PC-3 (cell line): ENCODE results near the gene TSSC4. TPM values are rescaled to one million over a fixed set of nuclear protein-coding genes. Genes with fewer than 3 reads are reported as not detected.

ENCODE experiments used
- ATAC-seq: fragments of 200-7000 bp; cut with Tn5 transposase; 2 replicates; pipeline ENCODE4 v1.9.1; 2020; ENCODE audit warnings: mild to moderate bottlenecking, moderate library complexity
- BruUV-seq: library from RNA; stranded (reverse); fragments of 400-500 nt; replicated peaks from 2 replicates; lab custom pipeline; 2021; lab: Mats Ljungman, UMichigan
- CTCF ChIA-PET: fragments of 300-600 bp; sonication (Branson Sonifier 250); formaldehyde crosslinking; loops from one replicate; lab custom pipeline; 2022; ENCODE audit warnings: antibody characterized with exemption; lab: Charles Lee
- POLR2A ChIA-PET: fragments of 300-600 bp; sonication (Branson Sonifier 250); formaldehyde crosslinking; loops from one replicate; lab custom pipeline; 2022; ENCODE audit warnings: antibody characterized with exemption; ENCODE audit not compliant: unreplicated experiment; lab: Charles Lee
- DNase-seq: peaks from one replicate; pipeline ENCODE4 v3.0.0-alpha.2; 2015
- H2AFZ ChIP-seq: fragments of 300-600 bp; sonication (generic); 2 replicates; pipeline ENCODE4 v1.6.0; 2016; ENCODE audit warnings: antibody characterized with exemption, low read length
- H3F3A ChIP-seq: fragments of 300-600 bp; sonication (generic); one replicate; pipeline ENCODE4 v1.6.0; 2017; ENCODE audit warnings: antibody characterized with exemption, low read length, control low read depth, mild to moderate bottlenecking; ENCODE audit not compliant: unreplicated experiment
- H3K27ac ChIP-seq: fragments of 300-600 bp; sonication (generic); 2 replicates; pipeline ENCODE4 v1.5.1; 2016; ENCODE audit warnings: mild to moderate bottlenecking, low read length
- H3K27me3 ChIP-seq: fragments of 300-600 bp; sonication (generic); 2 replicates; pipeline ENCODE4 v1.6.1; 2016; ENCODE audit warnings: low read length, mixed read lengths
- H3K36me3 ChIP-seq: fragments of 300-600 bp; sonication (generic); 2 replicates; pipeline ENCODE4 v1.6.1; 2016; ENCODE audit warnings: low read depth, mixed run types, low read length, mixed read lengths
- H3K4me1 ChIP-seq: fragments of 300-600 bp; sonication (generic); 2 replicates; pipeline ENCODE4 v1.5.1; 2016; ENCODE audit warnings: low read length; ENCODE audit not compliant: insufficient read depth
- H3K4me2 ChIP-seq: fragments of 300-600 bp; sonication (generic); 2 replicates; pipeline ENCODE4 v1.6.0; 2016; ENCODE audit warnings: low read length
- H3K4me3 ChIP-seq: fragments of 300-600 bp; sonication (generic); 2 replicates; pipeline ENCODE4 v1.5.1; 2016; ENCODE audit warnings: mild to moderate bottlenecking, low read length, mixed read lengths
- H3K79me2 ChIP-seq: fragments of 300-600 bp; sonication (generic); 2 replicates; pipeline ENCODE4 v1.6.1; 2017; ENCODE audit warnings: low read length, mixed read lengths
- H3K9ac ChIP-seq: fragments of 300-600 bp; sonication (generic); 2 replicates; pipeline ENCODE4 v1.6.0; 2016; ENCODE audit warnings: mild to moderate bottlenecking, low read length
- H3K9me2 ChIP-seq: fragments of 300-600 bp; sonication (generic); replicated peaks from 2 replicates; pipeline ENCODE4 v1.6.1; 2016; ENCODE audit warnings: mixed run types, low read length, mixed read lengths
- H3K9me3 ChIP-seq: fragments of 300-600 bp; sonication (generic); 2 replicates; pipeline ENCODE4 v1.6.1; 2016; ENCODE audit warnings: low read length, mixed read lengths
- H4K20me1 ChIP-seq: fragments of 300-600 bp; sonication (generic); 2 replicates; pipeline ENCODE4 v1.6.1; 2016; ENCODE audit warnings: low read length, mixed read lengths
- EZH2 ChIP-seq: fragments of 300-600 bp; sonication (generic); IDR thresholded peaks from one replicate; pipeline ENCODE4 v1.6.1; 2017; ENCODE audit warnings: antibody characterized with exemption, mild to moderate bottlenecking, low read length; ENCODE audit not compliant: unreplicated experiment
- EZH2phosphoT487 ChIP-seq: fragments of 300-600 bp; sonication (generic); IDR thresholded peaks from 2 replicates; pipeline ENCODE4 v1.6.1; 2018; ENCODE audit warnings: mild to moderate bottlenecking, antibody characterized with exemption, low read length, borderline replicate concordance
- intact Hi-C: fragments of 100-400 bp; cut with micrococcal nuclease; formaldehyde crosslinking; loops from 2 replicates; pipeline ENCODE4 v1.9.0; 2023
- total RNA-seq: library from RNA; depleted of rRNA; stranded (reverse); fragments of >200 nt; gene quantifications from 2 replicates; pipeline ENCODE4 v1.2.3, GENCODE V29; 2014
- TF ChIP-seq, protein P1 (sequence below): fragments of 300-600 bp; sonication (generic); conservative IDR thresholded peaks from 2 replicates; pipeline ENCODE4 v1.5.1; 2017; ENCODE audit warnings: antibody characterized with exemption, low read depth, mild to moderate bottlenecking, low read length

The TSSC4 gene
- total RNA-seq, 1 experiment from 2014 or later: 88.3 TPM

DNA sequence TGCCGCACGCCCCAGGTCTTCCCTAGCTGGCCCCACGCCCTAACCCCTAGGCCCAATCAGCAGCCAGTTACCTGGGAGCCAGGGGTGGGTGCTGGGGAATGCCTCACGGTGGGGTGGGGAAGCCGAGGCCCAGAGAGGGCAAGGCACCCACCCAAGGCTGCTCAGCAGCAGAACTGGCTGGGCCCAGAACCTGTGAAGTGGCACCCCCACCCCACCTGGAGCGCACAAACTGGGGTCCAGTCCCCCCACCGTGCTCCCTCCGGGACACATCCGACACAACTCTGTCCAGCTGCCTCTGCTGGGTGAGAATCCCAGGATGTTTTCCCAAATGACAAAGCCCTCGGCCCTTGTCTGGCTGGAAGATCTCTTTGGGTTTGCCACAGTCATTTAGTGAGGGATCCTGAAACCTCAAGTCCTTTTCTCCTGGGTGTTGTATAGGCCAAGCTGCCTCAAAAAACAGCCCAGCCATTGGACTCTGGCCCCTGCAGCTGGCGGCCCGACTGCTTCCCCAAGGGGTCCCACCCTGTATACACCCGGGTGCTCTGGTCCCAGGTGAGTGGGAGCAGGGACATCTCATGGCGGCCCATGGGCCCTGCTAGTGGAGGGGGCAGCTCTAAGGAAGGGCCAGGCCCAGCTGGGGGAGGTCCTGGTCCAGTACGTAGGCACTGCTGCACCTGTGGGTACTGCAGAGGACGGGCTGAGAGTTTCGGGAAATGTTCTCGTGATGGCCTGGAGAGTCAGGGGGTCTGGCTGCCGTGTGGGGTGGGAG lies 20.9 kb downstream of the TSSC4 start:
- no peak overlapping the region for H3K9ac ChIP-seq
- no peaks in the 10 kb centered on the region for H4K20me1 ChIP-seq
- no peak overlapping the region for H3K4me2 ChIP-seq
- H3K9me2 ChIP-seq: no peaks in the 10 kb centered on the region
- H3K9me3 ChIP-seq: no peaks in the 10 kb centered on the region
- H3K79me2 ChIP-seq: no peaks in the 10 kb centered on the region
- POLR2A ChIA-PET: interaction anchor here (0.6 kb wide), 2 partner anchors 13 to 103 kb away, joined by 3 read pairs; no protein-coding TSS in a partner anchor
- no peaks in the 10 kb centered on the region for H3F3A ChIP-seq
- DNase-seq (no peak), ATAC-seq (no peak)
- CTCF ChIA-PET: interaction anchor here (1.0 to 2.4 kb wide), 3 partner anchors 21 to 144 kb away, joined by 3 to 44 read pairs (median 4); partner anchors contain the start of gene TSSC4
- H3K27ac ChIP-seq: no peak overlapping the region
- H3K27me3 ChIP-seq: no peaks in the 10 kb centered on the region
- no TSS peak for BruUV-seq
- H3K36me3 ChIP-seq: no peaks in the 10 kb centered on the region
- TF ChIP-seq EZH2 (no peak), EZH2phosphoT487 (no peak)
- TF ChIP-seq, protein P1, sequence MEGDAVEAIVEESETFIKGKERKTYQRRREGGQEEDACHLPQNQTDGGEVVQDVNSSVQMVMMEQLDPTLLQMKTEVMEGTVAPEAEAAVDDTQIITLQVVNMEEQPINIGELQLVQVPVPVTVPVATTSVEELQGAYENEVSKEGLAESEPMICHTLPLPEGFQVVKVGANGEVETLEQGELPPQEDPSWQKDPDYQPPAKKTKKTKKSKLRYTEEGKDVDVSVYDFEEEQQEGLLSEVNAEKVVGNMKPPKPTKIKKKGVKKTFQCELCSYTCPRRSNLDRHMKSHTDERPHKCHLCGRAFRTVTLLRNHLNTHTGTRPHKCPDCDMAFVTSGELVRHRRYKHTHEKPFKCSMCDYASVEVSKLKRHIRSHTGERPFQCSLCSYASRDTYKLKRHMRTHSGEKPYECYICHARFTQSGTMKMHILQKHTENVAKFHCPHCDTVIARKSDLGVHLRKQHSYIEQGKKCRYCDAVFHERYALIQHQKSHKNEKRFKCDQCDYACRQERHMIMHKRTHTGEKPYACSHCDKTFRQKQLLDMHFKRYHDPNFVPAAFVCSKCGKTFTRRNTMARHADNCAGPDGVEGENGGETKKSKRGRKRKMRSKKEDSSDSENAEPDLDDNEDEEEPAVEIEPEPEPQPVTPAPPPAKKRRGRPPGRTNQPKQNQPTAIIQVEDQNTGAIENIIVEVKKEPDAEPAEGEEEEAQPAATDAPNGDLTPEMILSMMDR: no peak
- intact Hi-C loops: loop anchor here (10.0 kb wide), 1 partner anchor 463 kb away; the partner anchor contains the start of gene CDKN1C
- no peak overlapping the region for H2AFZ ChIP-seq
- 0 out of 2 replicates have a peak, but pooled peaks cover 3% of the 10 kb centered on the region for H3K4me1 ChIP-seq
- no peak overlapping the region for H3K4me3 ChIP-seq

- no peak overlapping the region for H2AFZ ChIP-seq
- H3F3A ChIP-seq: no peaks in the 10 kb centered on the region
- H3K9me2 ChIP-seq: no peaks in the 10 kb centered on the region
- DNase-seq: no peak
- H4K20me1 ChIP-seq: no peaks in the 10 kb centered on the region
- no peaks in the 10 kb centered on the region for H3K9me3 ChIP-seq
- ChIA-PET CTCF (interaction anchor here (2.4 kb wide), 1 partner anchor 117 kb away, joined by 44 read pairs; no protein-coding TSS in a partner anchor), POLR2A (interaction anchor here (0.6 kb wide), 1 partner anchor 14 kb away, joined by 3 read pairs; no protein-coding TSS in a partner anchor)
- H3K79me2 ChIP-seq: no peaks in the 10 kb centered on the region
- H3K27ac ChIP-seq: no peak overlapping the region
- H3K36me3 ChIP-seq: no peaks in the 10 kb centered on the region
- TF ChIP-seq, protein P1: no peak
- TF ChIP-seq EZH2phosphoT487 (no peak), EZH2 (no peak)
- BruUV-seq: no TSS peak
- no peak for ATAC-seq
- no peak overlapping the region for H3K9ac ChIP-seq
- intact Hi-C loops: loop anchor here (10.0 kb wide), 1 partner anchor 463 kb away; the partner anchor contains the start of gene CDKN1C
- H3K4me3 ChIP-seq: no peak overlapping the region
- no peak overlapping the region for H3K4me2 ChIP-seq
- H3K27me3 ChIP-seq: no peaks in the 10 kb centered on the region
- H3K4me1 ChIP-seq: 0 out of 2 replicates have a peak, but pooled peaks cover 3% of the 10 kb centered on the region
Observed at GRCh38 chr11:2421996-2422395, 21.4 kb downstream of the TSSC4 start.
